CD4-positive, alpha-beta T cell treated with Interleukin-4 for 1 hour (primary cell): ENCODE data around the gene APC.
"Not testable (repeated sequence)": the region's sequence is repeated elsewhere in the genome, so short reads cannot be mapped to it uniquely, and the experiment has no call there.

Experiments
- DNase-seq, 2 donors: peaks; one replicate each; pipeline ENCODE4 v3.0.0-alpha.2; 2020 to 2022

APC gene

DNA sequence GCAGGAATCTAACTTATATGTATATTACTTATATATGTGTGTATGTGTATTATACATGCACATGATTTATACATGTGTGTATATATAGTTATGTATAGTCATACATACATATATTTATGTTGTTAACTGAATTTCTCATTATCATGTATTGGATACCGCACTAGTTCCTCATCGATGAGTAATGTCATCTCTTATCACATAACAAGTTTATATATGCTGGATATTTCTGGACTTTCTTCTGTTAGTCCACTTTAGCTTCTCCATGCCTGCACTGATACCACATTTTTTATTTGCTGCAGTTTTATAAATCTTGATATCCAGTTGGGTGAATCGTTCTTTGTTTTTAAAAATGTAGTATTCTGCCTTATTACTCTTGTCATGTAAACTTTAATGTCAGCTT, 50.2 kb downstream of the APC start:
- no peak for DNase-seq

DNA sequence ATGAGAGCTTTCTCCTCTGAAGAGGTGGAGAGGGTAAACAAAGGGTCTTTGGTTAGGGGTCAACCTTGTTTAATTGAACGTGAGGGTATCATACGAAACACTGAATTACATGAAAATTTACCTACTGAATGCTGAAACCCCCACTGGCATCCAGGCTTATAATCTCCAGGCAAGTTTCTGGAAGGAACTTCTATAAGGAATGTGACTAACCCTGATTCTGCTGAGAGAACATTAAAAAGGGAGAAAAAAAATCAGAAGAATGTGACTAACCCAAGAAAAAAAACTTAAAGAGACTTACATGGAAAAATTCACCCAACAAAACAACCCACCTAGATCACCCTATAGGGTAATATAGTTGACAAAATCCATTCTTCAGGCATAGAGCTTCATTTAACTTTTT, 55.5 kb downstream of the APC start:
- DNase-seq: no peak

DNA sequence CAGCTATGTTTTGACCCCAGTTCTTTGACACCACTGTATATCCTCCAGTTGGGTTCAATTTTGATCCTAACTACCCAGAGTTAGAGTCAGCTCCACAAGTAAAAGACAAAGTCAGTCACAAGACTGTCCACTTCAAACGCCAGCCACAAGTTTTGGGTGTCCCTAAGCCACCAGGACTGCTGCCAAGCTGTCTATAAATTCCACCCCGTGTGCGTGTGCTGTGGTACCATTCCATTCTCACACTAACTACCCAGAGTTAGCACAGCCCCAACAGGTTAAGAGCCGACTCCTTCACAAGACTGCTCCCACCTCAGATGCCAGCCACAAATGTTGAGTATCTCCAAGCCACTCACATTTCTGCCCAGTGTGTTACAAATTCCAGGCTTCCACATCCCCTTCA, 56.7 kb downstream of the APC start:
- no peak for DNase-seq

DNA sequence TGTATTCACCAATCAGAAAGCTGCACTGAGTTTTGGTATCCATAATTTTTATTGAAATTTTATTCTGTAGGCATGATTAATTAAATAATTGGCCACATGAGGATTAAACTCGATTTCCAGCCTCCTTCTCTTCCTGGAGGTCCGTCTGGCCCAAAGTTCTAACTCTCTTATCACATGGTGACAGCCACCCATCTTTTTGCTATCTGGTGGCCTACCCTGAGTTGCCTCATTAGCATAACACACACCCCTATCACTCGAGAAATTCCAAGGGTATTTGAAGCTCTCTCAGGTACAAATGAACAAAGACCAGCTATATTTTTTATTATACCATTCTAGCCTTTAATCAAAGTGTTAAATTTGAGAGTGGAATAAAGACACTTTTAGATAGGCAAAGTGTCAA, 57.7 kb downstream of the APC start:
- no peak for DNase-seq

DNA sequence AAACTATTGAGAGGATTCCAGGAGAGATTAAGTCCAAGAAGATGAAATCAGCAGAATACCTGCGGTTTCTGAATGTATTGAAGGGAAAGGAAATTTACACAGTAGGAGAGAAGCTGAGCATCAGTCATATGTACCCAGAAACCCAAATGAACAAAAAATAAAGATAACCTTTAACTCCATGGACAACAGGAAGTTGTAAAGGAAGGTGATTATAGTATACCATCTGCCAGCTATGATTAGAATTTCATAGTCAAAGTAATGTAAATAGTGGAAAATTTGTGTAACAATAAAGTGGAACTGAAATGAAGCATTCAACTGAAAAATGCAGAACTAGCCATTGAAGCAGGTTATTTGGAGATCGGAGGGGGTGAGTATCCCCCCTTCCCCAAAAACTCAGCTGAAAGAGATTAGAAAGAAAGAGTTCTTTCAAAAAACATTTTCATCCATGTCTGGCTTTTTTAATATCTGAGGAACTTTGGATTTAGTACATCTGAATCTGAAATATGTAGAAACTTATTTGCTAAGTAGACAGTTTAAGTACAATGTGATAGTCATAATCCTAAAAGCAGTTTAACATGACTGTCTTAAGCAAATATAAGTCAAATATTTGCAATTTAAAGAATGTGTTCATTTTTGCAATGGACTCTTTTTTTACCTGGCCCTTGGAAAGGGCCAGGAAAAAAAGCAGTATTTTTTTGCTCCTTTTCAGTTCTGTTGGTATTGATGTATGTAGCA, 58.4 kb downstream of the APC start:
- DNase-seq: no peak

DNA sequence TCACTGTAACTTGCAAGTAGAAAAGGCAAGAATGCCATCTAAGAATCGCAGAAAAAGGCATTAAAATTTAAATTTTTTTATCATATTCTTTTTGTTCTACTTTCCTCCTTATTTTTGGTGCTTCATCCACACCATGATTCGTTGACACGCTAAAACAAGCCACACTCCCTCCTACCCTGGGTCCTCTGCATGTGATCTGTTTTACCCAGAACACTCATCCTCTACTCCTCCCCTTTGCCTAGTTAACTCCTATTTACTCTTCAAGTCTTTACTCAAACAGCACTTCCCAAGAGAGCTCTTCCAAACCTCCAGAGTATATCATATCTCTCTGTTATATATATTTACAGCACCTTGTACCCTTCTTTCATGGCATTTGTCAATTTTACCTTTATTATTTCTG, 62.0 kb downstream of the APC start:
- DNase-seq: no peak

DNA sequence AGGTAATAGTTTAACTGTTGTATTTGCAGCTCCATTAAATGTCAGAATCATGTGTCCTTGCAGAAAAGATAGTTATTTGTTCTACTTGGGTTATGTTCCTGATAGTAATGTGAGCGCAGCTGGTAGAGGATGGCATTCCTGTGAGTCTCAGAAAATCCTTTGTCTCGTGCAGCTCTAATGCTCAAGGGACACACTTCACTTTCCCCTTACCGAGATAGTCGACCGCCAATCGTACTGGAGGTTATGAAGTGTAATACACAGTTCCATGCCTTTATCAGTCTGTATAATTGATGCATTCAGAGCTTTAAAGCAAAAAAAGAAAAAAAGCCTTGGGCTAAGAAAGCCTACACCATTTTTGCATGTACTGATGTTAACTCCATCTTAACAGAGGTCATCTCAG, 63.2 kb downstream of the APC start:
- DNase-seq: no peak

DNA sequence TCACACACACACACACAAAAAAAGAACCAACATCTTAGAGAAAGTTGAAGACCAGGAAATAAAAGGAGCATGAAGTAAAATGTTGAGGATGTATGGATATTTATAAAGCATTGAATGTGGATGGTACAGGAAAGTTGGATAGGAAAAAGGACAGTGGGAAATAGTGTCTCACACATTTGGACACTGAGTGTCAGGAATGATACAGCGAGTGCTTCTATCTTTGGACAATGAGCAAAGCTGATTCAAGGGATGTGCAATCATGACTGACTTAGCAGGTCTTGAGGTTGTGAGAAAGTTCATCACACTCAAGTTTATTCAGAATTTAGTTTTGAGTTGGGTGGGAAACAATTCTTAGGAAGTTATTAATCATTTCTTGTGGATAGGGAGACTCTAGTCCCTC, 73.3 kb downstream of the APC start:
- no peak for DNase-seq

DNA sequence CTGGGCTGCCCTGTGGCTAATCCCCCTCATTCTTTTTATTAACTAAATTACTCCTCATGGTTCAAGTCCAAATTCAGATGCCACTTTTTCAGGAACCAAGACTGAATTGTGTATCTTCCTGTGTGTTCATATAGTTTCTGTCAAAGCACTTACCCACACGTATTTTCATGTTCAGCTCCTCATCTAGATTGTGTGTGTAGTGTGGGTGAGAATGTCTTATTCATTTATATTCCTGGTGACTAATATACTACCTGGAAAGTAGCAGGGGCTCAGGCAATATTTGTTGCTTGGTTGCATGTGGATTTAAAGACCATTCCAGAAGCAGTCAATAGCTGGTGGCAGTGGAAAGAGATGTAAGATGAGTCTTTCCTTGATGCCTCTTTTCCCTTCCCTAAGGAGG, 74.9 kb downstream of the APC start:
- no peak for DNase-seq

DNA sequence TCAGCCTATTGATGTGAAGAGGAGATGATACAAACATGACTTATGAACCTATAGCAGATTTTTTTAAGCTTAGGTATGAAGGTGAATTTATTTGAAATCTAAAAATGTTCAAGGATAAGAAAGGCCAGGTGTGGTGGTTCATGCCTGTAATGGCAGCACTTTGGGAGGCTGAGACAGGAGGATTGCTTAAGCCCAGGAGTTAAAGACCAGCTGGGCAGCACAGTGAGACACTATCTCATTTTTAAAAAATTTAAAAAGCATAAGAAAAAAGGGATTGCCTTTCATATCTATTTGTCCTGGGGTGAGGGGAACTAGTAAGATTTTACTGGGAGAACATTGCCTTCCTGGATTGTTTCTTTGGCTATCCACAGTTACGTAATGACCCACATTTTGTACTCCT, 82.6 kb downstream of the APC start:
- no peak for DNase-seq

DNA sequence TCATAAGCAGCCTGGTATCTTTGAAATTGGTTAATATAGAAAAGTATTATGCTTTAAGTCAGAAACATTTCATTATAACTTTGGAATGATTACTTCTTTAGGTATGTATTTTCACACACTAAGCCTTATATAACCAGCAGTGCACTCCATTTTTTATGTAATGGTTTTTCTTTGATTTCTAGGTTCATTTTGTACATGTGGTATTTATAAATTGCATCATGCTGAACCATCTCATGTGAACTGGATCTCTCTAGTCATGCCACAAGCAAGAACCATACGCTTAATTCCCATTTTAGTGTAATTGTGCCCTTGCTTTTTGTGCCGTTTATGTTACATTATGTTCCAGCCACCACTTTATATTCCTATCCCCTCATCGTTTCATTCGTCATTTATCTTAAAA, 84.8 kb downstream of the APC start:
- DNase-seq: no peak

DNA sequence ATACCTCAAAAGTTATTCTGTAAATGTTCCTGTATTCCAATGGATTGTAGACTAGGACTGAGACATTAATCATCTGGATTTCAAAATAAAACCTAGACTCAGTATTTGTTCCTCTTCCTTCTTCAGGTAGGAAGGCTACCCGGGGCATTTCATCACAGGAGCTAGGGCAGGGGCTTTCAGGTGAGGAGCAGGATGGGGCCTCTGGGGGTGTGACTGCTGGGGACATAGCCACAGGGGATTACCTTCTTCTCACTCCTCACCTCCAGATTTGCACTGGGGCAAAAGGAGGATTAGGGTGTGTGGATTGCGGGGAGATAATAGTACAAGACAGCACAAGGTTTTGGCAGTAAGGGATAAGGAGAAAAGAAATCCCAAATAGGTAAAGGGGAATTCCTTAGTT, 85.5 kb downstream of the APC start:
- DNase-seq: no peak

DNA sequence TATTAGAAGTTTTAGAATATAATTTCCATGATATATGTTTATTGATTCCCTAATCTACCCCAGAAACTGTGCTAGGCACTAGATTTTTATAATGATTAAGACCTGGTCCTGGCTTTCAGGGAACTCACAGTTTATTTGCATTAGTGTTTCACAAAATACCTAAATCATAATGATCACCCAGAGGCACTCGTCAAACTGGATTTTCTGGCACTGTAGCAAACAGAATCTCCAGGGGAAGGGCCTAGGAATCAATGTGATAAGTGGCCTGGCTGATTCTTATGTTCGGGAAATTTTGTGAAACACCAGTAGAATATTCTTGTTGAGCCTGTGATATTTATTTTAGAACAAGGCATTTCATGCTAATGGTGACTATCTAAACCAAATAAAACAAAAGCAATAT, 86.0 kb downstream of the APC start:
- no peak for DNase-seq

DNA sequence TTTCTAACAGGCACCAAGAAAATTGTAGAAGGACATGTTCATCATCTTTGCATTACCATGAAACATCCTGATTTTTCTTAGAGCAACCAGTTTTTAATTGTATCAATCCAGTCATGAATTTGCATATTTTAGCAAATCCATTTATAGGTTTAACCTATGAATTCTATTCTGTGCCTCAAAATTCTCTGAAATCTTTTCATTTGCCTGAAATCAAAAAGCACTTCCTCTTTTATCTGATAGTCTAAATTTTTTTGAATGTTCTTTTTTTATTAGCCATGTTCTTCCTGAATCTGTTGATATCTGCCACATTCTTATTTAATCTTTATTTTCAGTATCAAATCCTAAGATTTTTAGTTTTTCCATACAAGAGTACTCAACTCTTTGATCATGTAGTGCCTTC, 86.5 kb downstream of the APC start:
- no peak for DNase-seq

DNA sequence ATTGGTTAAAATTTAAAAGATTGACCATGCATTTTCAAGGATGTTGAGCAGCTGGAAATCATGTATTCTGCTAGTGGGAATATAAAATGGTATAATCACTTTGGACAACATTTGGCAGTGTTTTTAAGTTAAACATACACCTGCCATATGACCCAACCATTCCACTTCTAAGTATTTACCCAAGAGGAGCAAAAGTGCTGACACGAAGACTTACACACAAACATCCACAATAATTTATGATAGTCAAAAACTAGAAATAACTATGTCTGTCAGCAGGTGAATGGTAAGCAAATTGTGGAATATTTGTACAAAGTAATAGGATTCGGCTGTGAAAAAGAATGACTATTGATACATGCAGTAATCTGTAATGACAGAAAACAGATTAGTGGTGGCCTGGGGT, 92.7 kb downstream of the APC start:
- no peak for DNase-seq

DNA sequence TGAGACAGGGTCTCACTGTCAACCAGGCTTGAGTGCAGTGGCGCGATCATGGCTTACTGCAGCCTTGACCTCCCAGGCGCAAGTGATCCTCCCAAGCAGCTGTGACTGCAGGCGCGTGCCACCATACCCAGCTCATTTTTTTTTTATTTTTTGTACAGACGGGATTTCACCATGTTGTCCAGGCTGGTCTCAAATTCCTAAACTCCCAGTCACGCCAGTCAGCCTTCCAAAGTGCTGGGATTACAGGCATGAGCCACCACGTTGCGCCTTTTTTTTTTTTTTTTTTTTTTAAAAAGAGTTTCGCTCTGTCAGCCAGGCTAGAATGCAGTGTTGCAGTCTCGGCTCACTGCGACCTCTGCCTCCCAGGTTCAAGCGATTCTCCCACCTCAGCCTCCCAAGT, 96.3 kb downstream of the APC start:
- no peak for DNase-seq

DNA sequence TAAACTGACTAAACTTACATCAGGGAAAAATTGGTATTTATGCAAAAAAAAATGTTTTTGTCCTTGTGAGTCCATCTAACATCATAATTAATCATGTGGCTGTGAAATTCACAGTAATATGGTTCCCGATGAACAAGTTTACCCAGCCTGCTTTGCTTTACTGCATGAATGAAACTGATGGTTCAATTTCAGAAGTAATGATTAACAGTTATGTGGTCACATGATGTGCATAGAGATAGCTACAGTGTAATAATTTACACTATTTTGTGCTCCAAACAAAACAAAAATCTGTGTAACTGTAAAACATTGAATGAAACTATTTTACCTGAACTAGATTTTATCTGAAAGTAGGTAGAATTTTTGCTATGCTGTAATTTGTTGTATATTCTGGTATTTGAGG, 106.8 kb downstream of the APC start:
- DNase-seq: no peak

DNA sequence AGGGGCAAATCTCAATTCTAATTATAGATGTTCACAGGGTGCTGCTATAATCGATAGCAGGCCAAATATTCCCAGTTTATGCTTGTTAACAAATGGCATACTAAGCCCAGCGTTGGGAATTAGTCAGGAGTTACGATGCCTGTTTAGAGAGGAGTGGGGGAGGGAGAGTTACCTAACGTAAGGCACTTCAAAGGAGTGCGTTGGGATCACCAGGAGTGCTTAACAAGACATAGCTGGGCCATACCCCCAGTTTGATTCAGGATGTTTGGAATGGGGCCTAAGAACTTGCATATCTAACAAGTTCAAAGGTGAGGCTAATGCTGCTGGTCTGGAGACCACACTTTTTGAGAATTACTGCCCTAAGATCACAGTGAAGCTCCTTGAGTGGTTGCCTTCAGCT, 108.9 kb downstream of the APC start:
- no peak for DNase-seq

DNA sequence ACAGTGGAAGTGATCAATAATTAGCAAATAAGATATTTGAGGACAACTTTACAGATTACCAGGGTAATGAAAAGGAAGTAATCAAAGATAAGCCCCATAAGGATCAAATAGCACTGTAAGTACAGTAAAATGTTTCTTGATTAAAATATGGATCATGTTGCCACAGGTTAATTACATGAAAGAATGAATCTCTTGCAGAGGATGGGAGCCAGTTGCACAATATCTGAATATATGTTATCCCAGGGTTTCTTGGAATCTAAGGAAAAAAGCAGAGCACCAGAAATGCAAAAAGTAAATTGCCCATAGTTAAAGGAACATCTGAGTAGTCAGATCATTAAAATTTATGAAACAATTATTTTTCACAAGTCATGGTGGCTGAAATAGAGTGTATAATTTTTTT, 109.6 kb downstream of the APC start:
- DNase-seq: no peak

DNA sequence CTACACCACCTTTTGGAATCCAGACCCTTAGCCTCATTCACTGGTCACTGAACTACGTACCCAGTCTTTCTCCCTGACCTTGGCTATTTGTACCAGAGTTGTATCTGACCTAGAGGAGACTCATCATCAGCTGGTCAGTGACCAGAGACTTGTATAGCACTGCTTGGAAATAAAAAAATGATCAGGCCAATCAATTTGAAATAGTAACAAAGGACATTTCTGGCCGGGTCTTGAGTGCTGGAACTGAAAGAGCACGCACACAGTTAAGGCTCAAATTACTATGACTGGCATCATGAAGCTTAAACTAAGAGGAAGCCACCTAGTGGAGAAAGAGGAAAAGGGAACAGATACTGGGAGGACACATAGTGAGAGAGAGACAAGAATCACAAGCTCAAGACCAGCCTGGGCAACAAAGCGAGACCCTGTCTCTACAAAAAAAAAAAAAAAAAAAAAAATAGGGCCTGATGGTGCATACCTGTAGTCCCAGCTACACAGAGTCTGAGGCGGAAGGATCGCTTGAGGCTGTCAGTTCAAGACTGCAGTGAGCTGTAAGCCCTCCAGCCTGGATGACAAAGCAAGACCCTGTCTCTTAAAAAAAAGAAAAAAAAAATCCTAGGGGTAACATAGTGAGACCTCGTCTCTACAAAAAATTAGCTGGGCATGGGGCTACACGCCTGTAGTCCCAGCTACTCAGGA, 110.6 kb downstream of the APC start:
- DNase-seq: peak in 1 of 2 donors; percentile 67

DNA sequence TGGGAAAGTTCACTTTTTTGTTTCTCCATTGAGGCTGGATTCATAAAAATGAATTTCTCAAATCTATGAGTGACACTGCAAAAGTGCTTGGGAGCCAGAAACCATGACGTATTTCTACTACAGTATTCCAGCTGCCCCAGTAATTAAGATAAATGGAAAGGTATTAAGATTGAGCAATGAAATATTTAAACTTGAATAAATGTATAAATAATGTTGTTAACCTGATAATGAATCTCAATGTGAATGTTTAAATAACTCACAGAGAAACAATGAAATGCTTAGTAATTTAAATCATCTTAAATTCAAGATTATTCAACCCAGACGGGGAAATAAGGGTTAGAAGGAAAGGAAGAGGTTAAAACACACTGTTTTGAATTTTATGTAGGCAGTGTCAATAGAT, 112.2 kb downstream of the APC start:
- DNase-seq: no peak

DNA sequence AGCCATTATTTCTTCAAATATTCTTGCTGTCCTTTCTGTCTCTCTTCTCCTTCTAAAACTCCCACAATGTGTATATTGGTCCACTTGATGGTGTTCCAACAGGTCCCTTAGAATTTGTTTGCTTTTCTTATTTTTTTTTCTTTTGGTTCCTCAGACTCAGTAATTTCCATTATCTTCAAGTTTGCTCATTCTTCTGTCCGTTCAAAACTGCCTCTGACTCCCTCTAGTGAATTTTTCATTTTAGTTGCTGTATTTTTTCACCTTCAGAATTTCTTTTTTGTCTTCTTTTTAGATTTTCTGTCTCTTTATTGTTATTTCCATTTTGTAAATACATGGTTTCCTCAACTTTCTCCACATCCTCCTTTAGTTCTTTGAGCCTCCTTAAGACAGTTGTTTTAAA, 117.0 kb downstream of the APC start:
- DNase-seq: no peak

DNA sequence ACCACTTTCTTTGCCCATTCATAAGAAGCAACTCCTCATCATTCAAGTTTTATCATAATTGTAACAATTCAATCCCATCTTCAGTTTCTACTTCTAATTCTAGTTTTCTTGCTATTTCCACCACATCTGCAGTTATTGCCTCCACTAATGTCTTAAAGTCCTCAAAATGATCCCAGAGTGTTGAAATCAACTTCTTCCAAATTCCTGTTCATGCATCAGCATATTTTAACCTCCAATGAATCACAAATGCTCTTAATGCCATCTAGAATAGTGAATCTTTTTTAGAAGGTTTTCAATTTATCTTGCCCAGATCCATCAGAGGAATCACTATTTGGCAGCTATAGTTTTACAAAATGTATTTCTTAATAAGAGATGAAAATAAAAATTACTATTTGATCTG, 120.2 kb downstream of the APC start:
- DNase-seq: no peak

DNA sequence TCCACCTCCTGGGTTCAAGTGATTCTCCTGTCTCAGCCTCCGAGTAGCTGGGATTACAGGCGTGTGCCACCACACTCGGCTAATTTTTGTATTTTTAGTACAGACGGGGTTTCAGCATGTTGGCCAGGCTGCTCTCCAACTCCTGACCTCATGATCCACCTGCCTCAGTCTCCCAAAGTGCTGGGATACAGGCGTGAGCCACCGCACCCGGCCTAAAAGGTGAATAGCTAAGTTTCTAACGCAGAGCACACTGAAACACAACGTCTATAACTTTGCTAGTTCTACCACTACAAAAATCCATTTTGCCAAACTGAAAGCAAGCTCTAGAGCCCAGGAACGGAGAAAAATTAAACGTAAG, 122.9 kb downstream of the APC start:
- DNase-seq: not testable (repeated sequence)
